Activated T-cell treated with anti-CD3 and anti-CD28 coated beads, Interleukin-2, amount 50 U/mL, for 24 hours (primary cell): ENCODE measurements around the gene AGBL4.
A peak's percentile ranks its signal among the peaks of the same experiment; 100 is the strongest.

Experiments used
- DNase-seq: peaks from one replicate; pipeline ENCODE4 v3.0.0-alpha.2; 2020
- H3K27ac Mint-ChIP-seq: 2 replicates; pipeline ENCODE4 v1.8.0; 2020; ENCODE audit warnings: mild to moderate bottlenecking, mixed read lengths
- H3K27me3 Mint-ChIP-seq: 2 replicates; pipeline ENCODE4 v1.8.0; 2020; ENCODE audit warnings: mixed read lengths
- H3K36me3 Mint-ChIP-seq: 2 replicates; pipeline ENCODE4 v1.8.0; 2020; ENCODE audit warnings: low read depth, mixed read lengths
- H3K4me1 Mint-ChIP-seq: 2 replicates; pipeline ENCODE4 v1.8.0; 2020; ENCODE audit warnings: low read depth, mixed read lengths
- H3K4me3 Mint-ChIP-seq: 2 replicates; pipeline ENCODE4 v1.8.0; 2020; ENCODE audit warnings: mild to moderate bottlenecking, moderate library complexity, mixed read lengths
- H3K9me3 Mint-ChIP-seq: 2 replicates; pipeline ENCODE4 v1.8.0; 2020; ENCODE audit warnings: mixed read lengths

Gene AGBL4

DNA sequence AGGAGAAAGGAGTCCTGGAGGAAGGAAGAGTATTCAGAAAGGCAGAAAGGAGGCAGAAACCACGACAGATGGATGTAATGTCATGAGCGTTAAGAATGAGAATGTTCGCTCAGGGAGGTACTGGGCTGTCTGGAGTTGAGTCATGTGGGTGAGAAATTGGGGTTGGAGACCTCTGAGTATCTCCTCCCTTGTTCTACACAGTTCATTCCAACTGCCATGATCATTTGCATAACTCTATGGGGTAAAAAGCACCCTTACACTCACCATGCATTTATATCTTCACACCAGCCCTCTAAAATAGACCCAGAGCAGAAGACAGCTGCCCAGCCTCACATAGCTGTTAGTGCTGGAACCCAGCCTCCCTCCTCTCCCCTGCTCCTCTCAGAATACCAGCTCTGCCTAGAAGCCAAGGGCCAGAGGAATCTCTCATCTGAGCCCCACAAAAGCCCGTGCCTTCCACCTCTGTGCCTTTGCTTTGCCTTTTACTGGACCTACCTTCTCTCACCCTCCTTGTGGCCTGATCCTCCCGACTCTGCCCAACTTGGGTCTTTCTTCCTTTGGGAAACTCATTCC lies 1332.2 kb downstream of the AGBL4 start:
- no peak for DNase-seq
- no peak overlapping the region for H3K27ac Mint-ChIP-seq
- H3K4me3 Mint-ChIP-seq = no peak overlapping the region
- H3K36me3 Mint-ChIP-seq = no peaks in the 10 kb centered on the region
- no peaks in the 10 kb centered on the region for H3K27me3 Mint-ChIP-seq
- H3K9me3 Mint-ChIP-seq = no peaks in the 10 kb centered on the region
- no peaks in the 10 kb centered on the region for H3K4me1 Mint-ChIP-seq

GRCh38 chr1:48688102-48688760 lies 1335.5 kb downstream of the AGBL4 start:
- Mint-ChIP-seq H3K4me3 (no peak overlapping the region), H3K27me3 (no peaks in the 10 kb centered on the region), H3K27ac (no peak overlapping the region), H3K9me3 (no peaks in the 10 kb centered on the region), H3K36me3 (no peaks in the 10 kb centered on the region), H3K4me1 (no peaks in the 10 kb centered on the region)
- no peak for DNase-seq

GRCh38 chr1:48687282-48688045 lies 1336.3 kb downstream of the AGBL4 start:
- no peak overlapping the region for H3K4me3 Mint-ChIP-seq
- no peak for DNase-seq
- H3K27me3 Mint-ChIP-seq = no peaks in the 10 kb centered on the region
- no peaks in the 10 kb centered on the region for H3K36me3 Mint-ChIP-seq
- no peak overlapping the region for H3K27ac Mint-ChIP-seq
- no peaks in the 10 kb centered on the region for H3K4me1 Mint-ChIP-seq
- H3K9me3 Mint-ChIP-seq = no peaks in the 10 kb centered on the region

DNA sequence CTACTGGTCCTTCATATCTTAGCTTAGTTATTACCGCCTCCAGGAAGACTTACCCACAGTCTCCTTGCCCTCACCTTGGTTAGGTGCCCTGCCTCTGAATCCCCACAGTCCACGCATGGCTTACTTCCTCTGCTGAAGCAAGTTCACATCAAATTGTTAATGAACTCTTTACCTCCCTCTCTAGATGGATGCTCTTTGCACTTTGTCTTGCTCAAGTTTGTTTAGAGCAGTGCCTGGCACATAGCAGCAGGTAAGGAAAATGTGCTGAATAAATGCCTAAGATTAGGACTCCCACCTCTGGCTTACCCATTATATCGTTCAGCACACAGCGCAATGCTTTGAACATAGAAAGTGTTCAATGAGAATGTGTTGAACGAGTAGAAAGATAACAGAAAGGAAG lies 1337.6 kb downstream of the AGBL4 start:
- H3K36me3 Mint-ChIP-seq = no peaks in the 10 kb centered on the region
- H3K4me3 Mint-ChIP-seq = no peak overlapping the region
- DNase-seq = no peak
- no peaks in the 10 kb centered on the region for H3K4me1 Mint-ChIP-seq
- H3K27me3 Mint-ChIP-seq = no peaks in the 10 kb centered on the region
- H3K27ac Mint-ChIP-seq = no peak overlapping the region
- H3K9me3 Mint-ChIP-seq = no peaks in the 10 kb centered on the region

GRCh38 chr1:48684381-48684780 lies 1339.4 kb downstream of the AGBL4 start:
- Mint-ChIP-seq H3K4me1 (no peaks in the 10 kb centered on the region), H3K27me3 (no peaks in the 10 kb centered on the region), H3K36me3 (no peaks in the 10 kb centered on the region)

GRCh38 chr1:48683839-48684238 lies 1339.9 kb downstream of the AGBL4 start:
- H3K9me3 Mint-ChIP-seq = no peaks in the 10 kb centered on the region
- no peaks in the 10 kb centered on the region for H3K36me3 Mint-ChIP-seq
- H3K4me1 Mint-ChIP-seq = no peaks in the 10 kb centered on the region
- H3K4me3 Mint-ChIP-seq = no peak overlapping the region
- DNase-seq = no peak
- no peak overlapping the region for H3K27ac Mint-ChIP-seq
- no peaks in the 10 kb centered on the region for H3K27me3 Mint-ChIP-seq

More at GRCh38 chr1:48684381-48684780, 1339.4 kb downstream of the AGBL4 start:
- no peak for DNase-seq
- Mint-ChIP-seq H3K4me3 (no peak overlapping the region), H3K27ac (no peak overlapping the region), H3K9me3 (no peaks in the 10 kb centered on the region)

- H3K27ac Mint-ChIP-seq = no peak overlapping the region
These were observed 1342.1 kb downstream of the AGBL4 start for GRCh38 chr1:48681476-48682305.

GRCh38 chr1:48680411-48681035 lies 1343.2 kb downstream of the AGBL4 start:
- no peak for DNase-seq
- Mint-ChIP-seq H3K36me3 (no peaks in the 10 kb centered on the region), H3K9me3 (no peaks in the 10 kb centered on the region), H3K27ac (no peak overlapping the region), H3K4me3 (no peak overlapping the region), H3K4me1 (peaks cover 2% of the 10 kb centered on the region), H3K27me3 (peaks cover 5% of the 10 kb centered on the region)

More at GRCh38 chr1:48681476-48682305, 1342.1 kb downstream of the AGBL4 start:
- H3K4me3 Mint-ChIP-seq = no peak overlapping the region
- DNase-seq = no peak
- peaks cover 4% of the 10 kb centered on the region for H3K27me3 Mint-ChIP-seq
- no peaks in the 10 kb centered on the region for H3K36me3 Mint-ChIP-seq
- H3K9me3 Mint-ChIP-seq = no peaks in the 10 kb centered on the region
- H3K4me1 Mint-ChIP-seq = peaks cover 2% of the 10 kb centered on the region

- H3K4me3 Mint-ChIP-seq = no peak overlapping the region
These were observed 1343.9 kb downstream of the AGBL4 start for GRCh38 chr1:48679859-48680258.

DNA sequence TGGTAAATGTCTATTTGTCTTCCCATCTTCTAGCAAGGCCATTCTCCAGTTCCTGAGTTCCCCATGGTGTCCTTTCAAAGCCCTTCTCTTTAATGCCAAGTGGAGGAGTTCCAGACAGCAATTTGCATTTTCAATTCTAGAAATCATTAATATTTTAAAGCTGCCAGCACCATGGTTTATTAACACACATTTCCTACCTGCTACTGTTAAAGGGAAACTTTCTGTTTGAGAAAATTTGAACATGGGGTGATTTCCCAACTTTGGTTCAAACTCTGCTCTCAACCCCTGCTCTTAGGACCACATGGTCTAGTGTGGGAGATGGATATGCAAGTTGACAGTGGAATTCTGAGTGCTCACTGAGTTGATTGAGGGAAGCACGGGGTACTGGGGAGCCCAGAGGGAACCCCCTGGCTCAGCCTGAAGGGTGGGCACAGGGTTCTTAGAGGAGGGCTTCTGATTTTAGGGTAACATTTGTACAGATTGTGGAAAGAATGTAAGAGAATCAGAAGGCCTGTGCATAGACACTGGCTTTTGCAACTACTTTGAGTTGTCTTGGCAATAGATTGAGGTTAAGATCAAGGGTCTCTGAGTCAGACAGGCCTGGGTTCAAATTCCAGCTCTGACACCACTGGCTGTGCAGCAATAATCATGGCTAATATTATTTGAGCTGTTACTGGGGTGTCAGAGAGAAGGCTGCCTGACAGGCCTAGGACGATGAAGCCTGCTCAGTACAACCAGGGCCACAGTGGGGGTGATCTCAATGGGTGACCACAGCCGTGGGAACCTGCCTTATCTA lies 1344.8 kb downstream of the AGBL4 start:
- H3K36me3 Mint-ChIP-seq = no peaks in the 10 kb centered on the region
- no peaks in the 10 kb centered on the region for H3K9me3 Mint-ChIP-seq
- H3K4me1 Mint-ChIP-seq = peaks cover 2% of the 10 kb centered on the region
- DNase-seq = no peak
- no peak overlapping the region for H3K27ac Mint-ChIP-seq
- no peak overlapping the region for H3K4me3 Mint-ChIP-seq
- peaks cover 19% of the 10 kb centered on the region for H3K27me3 Mint-ChIP-seq

More at GRCh38 chr1:48679859-48680258, 1343.9 kb downstream of the AGBL4 start:
- Mint-ChIP-seq H3K27me3 (peaks cover 11% of the 10 kb centered on the region), H3K36me3 (no peaks in the 10 kb centered on the region), H3K9me3 (no peaks in the 10 kb centered on the region), H3K27ac (no peak overlapping the region), H3K4me1 (peaks cover 2% of the 10 kb centered on the region)
- no peak for DNase-seq

- no peaks in the 10 kb centered on the region for H3K9me3 Mint-ChIP-seq
- peak; percentile 48 for DNase-seq
- H3K27ac Mint-ChIP-seq = no peak overlapping the region
- no peaks in the 10 kb centered on the region for H3K36me3 Mint-ChIP-seq
- H3K4me1 Mint-ChIP-seq = peaks cover 2% of the 10 kb centered on the region
- H3K27me3 Mint-ChIP-seq = peaks cover 22% of the 10 kb centered on the region
- no peak overlapping the region for H3K4me3 Mint-ChIP-seq
These were observed 1346.2 kb downstream of the AGBL4 start for GRCh38 chr1:48677306-48678287.

- no peak for DNase-seq
- Mint-ChIP-seq H3K27ac (no peak overlapping the region), H3K4me3 (no peak overlapping the region), H3K4me1 (peaks cover 2% of the 10 kb centered on the region), H3K36me3 (no peaks in the 10 kb centered on the region), H3K27me3 (peaks cover 22% of the 10 kb centered on the region), H3K9me3 (no peaks in the 10 kb centered on the region)
These were observed 1346.9 kb downstream of the AGBL4 start for GRCh38 chr1:48676822-48677221.
